UCSD-AML1 (cell line): ENCODE results near the gene RREB1.

Source experiments
- DNase-seq: peaks from one replicate; lab custom pipeline; 2025; ENCODE audit not compliant: unreplicated experiment; lab: John Stamatoyannopoulos, UW

The RREB1 gene, protein sequence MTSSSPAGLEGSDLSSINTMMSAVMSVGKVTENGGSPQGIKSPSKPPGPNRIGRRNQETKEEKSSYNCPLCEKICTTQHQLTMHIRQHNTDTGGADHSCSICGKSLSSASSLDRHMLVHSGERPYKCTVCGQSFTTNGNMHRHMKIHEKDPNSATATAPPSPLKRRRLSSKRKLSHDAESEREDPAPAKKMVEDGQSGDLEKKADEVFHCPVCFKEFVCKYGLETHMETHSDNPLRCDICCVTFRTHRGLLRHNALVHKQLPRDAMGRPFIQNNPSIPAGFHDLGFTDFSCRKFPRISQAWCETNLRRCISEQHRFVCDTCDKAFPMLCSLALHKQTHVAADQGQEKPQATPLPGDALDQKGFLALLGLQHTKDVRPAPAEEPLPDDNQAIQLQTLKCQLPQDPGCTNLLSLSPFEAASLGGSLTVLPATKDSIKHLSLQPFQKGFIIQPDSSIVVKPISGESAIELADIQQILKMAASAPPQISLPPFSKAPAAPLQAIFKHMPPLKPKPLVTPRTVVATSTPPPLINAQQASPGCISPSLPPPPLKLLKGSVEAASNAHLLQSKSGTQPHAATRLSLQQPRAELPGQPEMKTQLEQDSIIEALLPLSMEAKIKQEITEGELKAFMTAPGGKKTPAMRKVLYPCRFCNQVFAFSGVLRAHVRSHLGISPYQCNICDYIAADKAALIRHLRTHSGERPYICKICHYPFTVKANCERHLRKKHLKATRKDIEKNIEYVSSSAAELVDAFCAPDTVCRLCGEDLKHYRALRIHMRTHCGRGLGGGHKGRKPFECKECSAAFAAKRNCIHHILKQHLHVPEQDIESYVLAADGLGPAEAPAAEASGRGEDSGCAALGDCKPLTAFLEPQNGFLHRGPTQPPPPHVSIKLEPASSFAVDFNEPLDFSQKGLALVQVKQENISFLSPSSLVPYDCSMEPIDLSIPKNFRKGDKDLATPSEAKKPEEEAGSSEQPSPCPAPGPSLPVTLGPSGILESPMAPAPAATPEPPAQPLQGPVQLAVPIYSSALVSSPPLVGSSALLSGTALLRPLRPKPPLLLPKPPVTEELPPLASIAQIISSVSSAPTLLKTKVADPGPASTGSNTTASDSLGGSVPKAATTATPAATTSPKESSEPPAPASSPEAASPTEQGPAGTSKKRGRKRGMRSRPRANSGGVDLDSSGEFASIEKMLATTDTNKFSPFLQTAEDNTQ (N-terminal part only)

GRCh38 chr6:7107578-7108195 lies at the start of gene RREB1:
Gene RREB1 (plus strand): TSS chr6:7107961. CDS start chr6:7181912, 73,951 bp downstream.
- peak; percentile 71 for DNase-seq

DNA sequence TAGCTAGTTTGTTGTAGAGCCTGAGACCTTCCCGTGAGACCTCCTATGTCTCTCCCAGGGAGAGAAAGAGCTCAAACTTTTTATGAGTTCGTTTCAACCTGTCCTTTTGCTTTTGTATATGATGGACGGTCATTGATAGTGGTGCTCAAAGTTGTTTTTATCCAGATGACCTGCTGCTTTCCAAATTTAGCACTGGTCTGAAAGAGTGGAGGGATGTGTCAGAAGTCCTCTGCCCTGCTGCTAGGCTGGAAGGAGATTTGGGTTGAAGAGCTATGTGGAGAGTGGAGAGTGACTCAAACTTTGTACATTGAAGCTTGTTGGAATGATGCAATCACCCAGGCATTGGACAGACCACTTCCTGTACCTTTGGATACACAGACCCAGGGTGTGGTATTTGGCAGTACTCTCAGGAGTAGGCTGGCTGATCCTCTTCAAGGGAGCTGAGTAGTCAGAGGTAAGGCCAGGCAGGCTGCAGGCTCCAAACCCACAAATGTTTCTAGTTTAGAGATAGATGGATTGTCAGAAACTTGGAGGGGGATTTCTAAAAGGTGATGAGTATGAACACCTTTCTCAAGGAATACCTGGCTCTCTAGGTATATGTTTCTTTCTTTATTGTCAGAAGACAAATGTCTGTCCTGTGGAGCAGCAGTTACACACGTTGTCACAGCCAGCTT lies 49.4 kb upstream of the RREB1 start:
- DNase-seq, result peak; percentile 34

DNA sequence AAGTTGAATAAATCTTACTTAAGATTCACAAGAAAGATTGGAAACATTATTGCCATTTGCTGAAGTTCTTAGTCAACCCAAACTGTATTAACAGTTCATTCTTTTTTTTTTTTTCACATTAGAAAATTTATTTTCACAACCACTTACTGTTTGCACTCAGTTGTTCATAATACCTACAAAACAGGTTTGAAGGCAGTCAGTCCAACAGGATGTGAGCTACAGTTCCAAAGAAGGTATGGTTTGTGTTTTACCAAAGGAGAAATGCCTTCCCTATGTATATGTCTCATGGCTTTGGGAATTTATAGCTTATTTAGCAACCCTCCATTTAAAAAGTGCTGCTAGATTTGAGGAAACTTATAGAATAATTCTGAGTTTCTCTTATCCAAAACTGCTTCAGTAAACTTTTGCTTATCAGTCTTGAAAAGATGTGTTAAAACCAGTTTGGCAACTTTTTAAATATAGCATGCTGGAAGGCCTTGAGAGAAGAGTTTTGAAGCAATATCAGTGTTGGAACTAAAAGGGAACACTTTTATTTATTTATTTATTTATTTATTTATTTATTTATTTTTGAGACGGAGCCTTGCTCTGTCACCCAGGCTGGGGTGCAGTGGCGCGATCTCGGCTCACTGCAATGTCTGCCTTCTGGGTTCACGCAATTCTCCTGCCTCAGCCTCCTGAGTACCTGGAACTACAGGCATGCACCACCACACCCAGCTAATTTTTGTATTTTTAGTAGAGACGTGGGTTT lies 46.8 kb upstream of the RREB1 start:
- DNase-seq, result no peak

DNA sequence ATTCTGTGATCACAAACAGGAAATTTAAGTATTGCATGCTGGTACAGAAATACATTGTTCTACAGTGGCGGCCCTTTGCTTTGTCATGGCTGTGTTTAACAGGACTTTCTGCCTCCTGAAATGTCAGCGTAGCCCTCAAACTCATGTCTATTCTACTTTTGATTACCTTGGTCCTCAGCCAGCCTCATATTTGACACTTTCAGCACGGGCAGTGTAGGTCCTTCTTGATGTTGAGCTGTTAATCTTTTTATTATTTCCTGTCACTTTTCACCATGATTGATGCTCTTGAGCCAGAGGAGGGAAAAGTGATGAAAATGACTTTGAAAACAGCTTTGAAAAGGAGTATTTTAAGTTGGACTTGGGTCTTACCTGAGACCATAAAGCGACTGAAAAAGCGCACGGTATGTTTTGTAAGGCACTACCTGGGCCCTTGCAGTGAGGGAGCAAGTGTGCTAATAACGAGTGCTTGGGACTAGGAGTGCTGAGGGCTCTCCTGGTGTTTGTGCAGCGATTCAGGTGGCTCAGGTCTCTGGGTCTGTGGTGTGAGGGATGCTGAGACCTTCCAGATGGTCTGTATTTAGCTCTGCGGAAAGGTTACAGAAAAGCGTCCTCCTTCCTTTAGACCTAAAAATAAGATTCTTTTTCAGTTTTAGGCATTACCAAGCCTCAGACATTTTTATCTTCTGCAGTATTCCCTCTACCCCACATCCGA lies 45.2 kb upstream of the RREB1 start:
- DNase-seq, result no peak

- no peak for DNase-seq
These were observed 40.5 kb upstream of the RREB1 start for GRCh38 chr6:7067305-7067704.

DNA sequence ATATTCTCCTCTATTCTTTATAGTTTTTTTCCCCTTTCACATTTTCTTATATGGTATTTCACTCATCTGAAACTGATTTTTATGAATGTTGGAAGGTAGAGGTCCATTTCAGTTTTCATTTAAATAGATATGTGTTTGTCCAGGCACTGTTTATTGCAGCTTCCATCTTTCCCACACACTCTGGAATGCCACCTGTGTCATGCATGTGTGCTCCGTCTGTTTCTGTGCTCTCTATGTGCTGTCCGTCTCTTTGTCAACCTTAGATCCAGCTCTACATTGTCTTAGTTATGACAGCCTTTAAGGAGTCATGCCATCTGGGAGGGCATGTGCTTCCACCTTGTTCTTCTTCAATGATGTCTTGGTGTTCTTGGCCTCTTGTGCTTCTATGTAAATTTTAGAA lies 36.4 kb upstream of the RREB1 start:
- DNase-seq, result no peak

GRCh38 chr6:7073082-7073820 lies 34.5 kb upstream of the RREB1 start:
- no peak for DNase-seq

DNA sequence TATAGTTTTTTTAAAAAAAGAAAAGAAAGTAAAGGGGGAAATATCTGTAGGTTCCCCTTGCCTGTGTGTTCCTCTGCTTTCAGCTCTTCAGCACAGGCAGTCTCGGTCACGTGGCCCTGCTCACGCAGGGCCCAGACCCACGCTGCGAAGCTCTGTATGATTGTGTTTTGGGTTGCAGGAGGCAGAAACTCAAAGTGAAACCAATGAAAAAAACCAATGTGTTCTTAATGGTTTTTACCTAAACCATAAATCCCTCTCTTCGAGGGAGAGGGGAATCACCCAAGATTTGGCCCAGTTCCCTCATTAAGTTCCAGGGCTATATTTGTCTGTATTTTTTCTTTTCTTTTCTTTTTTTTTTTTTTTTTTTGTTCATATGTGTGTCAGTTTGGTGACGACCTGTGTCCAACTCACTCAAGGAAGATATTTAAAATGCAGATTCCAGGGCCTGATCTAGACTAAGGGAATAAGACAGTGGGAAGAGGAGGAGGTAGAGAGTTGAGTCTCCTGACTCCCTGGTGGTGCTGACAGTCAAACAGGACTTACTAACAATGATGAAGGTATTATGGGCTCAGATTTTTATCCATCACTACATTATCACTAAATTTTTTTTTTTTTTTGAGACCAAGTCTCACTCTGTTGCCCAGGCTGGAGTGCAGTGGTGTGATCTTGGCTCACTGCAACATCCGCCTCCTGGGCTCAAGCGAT lies 33.8 kb upstream of the RREB1 start:
- no peak for DNase-seq

GRCh38 chr6:7074870-7075269 lies 32.9 kb upstream of the RREB1 start:
- no peak for DNase-seq

DNA sequence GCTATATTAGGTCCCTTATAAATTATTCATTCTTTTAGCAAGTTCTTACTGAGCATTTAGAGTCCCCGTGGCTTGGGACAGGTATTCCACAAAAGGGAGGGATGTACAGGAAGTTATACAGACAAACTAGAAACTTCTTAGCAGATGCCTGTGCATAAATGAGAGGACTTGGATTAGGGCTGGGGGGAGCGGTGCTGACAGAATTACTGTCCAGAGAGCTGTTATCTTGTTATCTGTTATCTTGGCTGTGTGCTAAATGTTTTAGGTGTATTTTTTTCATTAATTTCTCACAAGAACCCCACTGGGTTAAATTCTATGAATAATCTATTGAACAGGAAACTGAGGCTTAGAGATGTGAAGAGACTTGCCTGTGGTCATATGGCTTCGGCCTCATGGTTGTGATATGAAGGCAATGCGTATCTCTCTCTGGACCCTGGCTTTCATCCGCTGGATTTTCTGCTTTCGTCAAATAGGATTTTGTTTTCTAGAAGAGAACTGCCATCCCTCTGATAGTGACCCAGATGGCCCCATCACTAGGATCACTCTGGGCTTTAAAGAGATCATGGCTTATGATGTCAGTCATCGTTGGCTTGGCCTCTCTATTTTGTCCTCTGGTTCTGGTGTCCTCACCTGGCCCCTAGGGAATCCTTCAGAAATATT lies 32.3 kb upstream of the RREB1 start:
- DNase-seq, result no peak

GRCh38 chr6:7077856-7078255 lies 29.9 kb upstream of the RREB1 start:
- DNase-seq, result no peak

DNA sequence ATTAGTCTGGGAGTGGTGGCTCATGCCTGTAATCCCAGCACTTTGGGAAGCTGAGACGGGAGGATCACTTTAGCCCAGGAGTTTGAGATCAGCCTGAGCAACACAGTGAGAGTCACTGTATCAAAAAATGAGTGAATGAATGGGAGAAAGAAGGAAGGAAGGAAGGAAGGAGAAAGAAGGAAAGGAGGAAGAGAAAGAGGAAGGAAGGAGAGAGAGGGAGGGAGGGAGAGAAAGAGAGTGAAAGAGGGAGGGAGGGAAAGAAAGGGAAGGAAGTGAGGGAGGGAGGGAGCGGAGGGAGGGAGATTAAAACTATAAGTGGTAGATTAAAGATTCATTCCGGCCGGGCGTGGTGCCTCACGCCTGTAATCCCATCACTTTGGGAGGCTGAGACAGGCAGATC lies 28.9 kb upstream of the RREB1 start:
- no peak for DNase-seq

GRCh38 chr6:7080311-7080710 lies 27.4 kb upstream of the RREB1 start:
- DNase-seq, result no peak

GRCh38 chr6:7085911-7086310 lies 21.9 kb upstream of the RREB1 start:
- DNase-seq, result no peak

DNA sequence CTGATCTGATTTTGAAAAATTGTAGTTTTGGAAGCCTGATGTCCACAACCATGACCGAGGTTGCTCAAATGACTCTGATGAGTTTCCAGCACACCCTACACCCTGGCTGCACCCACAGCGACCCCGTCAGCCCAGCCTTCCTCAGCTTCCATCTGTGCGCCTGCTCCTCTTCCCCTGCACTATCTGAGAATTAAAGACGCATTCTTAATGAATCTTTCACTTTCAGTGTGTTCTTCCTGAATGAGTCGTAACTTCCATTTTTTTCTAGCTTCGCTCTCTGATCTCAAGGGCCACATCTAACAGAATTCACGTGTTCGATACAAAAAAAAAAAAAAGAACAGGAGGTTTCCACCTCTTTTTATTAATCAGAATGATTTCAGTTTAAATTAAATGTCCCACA lies 21.3 kb upstream of the RREB1 start:
- DNase-seq, result peak; percentile 61

- DNase-seq, result no peak
These were observed 20.7 kb upstream of the RREB1 start for GRCh38 chr6:7087066-7087465.

DNA sequence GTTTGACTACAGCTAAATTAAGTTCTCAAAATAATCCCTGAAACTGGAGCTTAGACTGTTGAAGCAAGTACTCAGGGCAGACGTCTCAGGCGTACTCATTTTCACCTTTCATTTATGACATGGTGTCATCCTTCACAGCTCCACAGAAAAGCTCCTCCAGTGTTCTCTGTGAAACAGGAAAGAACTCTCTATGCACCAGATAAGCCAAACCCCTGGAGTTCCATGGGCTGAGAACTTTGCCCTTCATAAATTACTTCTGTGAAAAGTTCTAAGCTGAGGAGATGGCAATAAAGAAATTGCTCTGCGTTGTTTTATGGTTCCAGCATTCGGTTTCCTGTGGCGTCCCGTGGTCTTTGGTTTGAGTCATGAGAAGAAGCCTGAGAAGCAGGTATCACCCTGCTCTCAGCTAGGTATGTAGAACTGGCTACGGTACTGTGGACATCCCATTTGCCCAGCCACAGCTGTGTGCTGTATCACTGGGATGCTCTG lies 20.2 kb upstream of the RREB1 start:
- DNase-seq, result no peak
